HG02970 (cell line): ENCODE data around the gene RRBP1.

Source experiments
- ATAC-seq: cut with Tn5 transposase; IDR thresholded peaks from one replicate; pipeline ENCODE4 v1.9.1; 2021; ENCODE audit warnings: mild to moderate bottlenecking, moderate library complexity, moderate number of reproducible peaks; ENCODE audit not compliant: unreplicated experiment, low FRiP score

RRBP1 gene

DNA sequence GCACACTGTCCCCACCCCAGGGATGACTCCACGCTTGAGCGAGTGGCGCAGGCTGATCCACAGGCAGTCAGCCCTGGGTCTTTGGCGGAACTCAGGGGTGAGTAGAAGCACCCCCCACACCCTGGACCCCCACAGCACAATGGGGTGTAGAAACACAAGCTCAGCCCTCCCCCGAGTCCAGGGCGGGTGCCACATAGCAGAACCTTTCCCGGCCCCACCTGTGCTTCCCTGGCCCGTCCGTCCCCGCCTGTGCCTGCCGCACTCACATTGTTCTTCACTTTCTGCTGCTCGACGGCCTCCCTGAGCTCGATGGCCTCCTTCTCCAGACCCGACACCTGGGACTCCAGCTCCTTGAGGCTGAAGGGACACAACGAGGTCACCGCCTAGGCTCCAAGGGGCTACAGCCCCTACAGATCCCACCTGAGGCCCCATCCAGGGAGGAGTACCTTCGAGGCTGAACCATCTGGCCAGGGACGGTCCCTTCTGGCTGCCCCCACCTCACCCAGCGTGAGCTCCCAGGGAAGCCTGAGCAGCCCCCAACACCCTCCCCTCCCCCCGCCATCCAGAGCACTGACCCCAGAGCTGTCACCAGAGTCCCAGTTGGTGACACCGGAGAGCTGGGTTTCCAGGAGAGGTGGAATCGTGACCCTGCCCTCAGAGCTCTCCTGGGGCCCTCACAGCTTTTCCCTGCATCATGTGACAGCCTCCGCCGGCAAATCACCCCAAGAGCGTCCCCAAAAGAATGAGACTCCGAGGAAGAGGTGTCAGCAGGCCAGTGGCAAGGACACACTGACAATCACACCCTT, 56.6 kb downstream of the RRBP1 start:
- no peak for ATAC-seq

GRCh38 chr20:17624551-17625245, 57.3 kb downstream of the RRBP1 start:
- no peak for ATAC-seq

DNA sequence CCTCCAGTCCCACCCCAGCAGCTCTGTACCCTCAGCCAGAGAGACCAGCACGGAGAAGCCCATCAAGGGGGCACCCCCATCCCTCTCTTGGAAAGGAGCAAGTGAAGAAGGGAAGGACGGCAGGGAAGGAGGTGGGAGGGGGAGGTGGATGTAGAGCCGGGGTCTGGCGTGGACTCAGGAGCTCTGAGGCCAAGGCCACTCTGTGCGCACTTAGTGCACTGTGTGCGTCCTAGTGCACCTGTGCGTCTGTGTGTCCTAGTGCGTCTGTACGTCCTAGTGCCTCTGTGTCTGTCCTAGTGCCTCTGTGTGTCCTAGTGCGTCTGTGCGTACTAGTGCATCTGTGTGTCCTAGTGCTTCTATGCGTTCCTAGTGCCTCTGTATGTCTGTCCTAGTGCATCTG, 58.0 kb downstream of the RRBP1 start:
- ATAC-seq: no peak

DNA sequence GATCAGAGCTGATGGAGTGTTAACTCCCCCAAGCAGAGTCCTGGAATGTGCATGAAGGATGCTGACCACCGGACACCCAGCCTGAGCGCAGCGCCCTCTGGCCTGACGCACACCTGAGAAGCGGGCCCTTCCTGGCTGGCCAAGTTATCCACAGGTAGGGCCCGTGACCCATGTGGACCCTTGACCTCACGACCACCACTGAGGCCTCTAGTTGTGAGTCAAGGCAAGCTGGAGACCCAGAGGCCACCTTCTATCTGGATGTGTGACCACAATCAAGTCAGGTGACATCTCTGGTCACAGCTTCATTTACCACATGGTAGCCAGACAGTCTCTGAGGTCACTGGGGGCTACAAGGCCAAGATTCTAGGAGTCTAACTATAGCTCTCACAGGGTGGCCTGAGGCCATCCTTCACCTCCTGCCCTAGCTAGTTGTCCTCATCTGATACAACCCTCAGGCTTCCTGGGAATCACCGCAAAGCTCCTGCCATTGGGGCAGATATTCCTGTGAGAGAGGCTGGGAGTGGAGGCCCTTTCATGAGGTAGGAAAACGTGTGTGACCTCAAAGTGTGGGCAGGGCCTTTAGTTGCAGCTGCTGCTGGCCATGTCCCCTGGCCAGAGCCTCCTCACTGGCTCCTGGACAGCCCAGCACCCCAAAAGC, 59.1 kb downstream of the RRBP1 start:
- no peak for ATAC-seq

DNA sequence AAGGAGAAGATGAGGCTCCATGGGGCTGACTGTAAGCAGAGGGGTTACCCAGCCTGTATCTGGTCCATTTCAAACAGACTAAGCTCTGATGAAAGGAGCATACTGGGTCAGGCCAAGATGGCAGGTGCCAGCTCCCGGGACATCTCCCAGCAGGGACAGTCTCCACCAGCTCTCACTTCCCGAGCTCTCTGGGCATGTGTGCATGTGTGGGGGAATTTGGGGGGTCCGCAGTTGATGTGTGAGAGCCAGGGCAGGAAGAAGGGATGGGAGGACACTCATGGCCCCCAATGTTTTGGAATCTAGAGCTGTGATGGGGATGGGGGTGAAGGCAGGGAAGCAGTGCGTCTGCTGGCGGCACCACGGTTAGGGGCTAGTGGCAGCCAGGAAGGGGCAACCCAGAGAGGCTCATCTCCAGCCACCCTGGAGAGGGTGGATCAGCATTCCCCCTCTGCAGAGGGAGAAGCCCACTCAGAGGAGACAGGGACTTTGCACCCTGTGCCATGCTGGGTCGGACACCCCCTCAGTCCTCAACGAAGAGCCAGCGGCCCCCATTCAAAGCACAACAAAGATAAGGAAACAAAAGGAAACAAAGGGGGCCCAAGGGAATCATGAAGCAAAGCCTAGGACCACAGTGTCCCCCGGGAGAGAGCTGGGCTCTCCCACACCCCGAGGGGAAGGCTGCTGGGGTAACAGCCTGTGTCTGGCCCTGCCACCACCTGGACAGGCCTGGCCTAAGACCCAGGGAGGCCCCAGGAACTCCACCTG, 59.8 kb downstream of the RRBP1 start:
- no peak for ATAC-seq

DNA sequence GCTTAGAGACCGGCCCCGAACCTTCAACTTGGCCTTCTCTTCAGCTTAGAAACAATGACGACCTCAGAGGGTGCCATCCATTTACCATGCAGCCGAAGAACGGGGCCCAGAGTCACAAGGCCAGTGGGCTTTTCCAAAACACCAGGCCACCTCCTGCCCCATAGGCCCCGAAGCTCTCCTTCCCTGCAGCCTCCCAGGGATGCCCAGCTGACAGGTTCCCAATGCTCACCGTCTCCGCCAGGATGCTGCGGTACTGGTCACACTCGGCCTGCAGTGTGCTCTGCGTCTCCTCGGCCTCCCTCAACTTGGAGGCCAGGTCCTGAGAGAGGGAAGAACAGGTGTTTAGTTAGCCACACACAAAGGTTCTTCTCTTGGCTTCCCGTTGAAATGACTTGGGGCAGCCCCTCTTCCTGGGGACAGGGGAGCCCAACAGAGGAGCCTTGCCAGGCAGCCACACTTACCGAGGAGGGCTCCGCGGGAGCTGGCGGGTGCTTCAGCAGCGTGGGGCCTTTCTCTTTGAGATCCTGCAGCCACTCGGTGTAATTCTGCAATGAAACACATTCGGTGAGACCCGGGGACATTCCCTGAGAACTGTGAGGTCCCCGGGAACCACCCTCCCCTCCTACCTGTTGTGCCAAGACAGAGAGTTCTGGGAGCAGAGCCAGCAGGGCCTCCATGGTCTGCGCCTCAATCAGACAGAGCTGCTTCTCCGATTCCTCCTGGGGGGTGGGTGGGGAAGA, 60.6 kb downstream of the RRBP1 start:
- ATAC-seq: no peak

DNA sequence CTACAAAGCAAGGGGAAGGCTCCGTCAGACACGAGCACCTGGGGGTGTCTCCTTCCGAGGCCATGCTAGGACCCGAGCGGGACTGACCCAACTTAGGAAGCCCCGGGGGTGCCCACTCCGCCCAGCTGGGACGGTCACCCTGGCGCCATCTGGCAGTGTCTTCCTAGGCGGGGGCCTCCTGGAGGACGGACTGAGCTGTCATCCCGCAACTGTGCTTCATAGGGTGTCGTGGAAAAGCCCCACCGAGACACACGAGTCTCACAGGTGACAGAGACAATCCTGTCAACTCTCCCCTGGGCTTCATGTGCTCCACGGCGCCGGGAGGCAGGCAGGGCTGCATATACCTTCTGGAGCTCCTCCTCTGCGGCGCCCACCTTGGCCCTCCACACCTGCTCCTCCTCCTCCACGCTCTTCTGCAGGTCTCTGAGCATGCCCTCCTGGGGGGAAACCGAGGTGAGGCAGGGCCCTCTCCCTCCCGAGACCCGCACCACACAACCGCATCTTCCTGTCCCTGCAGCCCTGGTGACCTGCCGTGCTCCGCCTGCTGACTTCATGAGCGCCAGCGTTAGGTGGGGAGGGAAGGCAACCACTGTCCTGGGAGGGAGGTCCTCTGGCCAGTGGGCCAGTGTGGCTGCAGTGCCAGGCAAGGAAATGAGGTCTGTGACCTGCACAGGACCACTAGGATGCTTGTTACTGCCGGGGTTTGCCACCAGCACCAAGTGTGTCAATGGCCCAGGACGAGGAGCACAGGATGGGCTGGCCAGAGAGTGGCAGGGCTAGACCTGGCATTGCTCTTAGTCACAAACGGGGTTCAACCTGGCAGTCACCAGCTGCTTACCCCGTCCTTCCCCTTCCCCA, 61.4 kb downstream of the RRBP1 start:
- ATAC-seq: no peak

- ATAC-seq: no peak
These were observed 62.5 kb downstream of the RRBP1 start for GRCh38 chr20:17619351-17620093.

- no peak for ATAC-seq
These were observed 63.4 kb downstream of the RRBP1 start for GRCh38 chr20:17618673-17619013.

GRCh38 chr20:17617868-17618672, 64.0 kb downstream of the RRBP1 start:
- ATAC-seq: no peak

DNA sequence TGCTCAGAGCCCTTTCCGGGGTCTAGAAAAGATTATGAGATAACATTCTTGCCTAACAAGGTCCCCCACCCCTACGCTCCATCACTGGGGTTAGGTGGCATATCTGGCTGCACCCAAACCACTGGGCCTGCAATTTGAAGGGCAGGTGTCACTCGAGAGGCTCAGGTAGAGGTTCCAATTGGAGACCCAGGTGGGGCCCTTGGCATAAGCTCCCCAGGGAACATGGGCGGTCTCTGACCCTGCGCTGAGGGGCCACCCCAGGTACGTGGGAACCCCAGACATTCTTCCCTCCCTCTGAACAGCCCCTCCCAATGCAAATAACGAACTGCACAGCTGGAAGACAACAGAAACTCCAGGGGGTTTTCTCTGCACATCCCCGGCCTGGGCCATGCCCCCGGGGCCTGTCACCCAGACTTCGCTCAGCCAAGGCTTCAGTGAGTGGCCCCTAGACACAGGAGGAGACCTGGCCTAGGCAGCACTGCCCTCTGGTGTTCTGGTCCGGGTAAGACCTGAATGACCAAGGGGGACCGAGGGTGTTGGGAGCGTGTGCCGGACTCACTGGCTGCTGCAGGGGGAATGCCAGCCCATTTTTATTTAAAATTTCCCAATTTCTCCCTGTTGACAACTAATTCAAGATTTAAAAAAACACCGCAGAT, 64.7 kb downstream of the RRBP1 start:
- ATAC-seq: no peak

DNA sequence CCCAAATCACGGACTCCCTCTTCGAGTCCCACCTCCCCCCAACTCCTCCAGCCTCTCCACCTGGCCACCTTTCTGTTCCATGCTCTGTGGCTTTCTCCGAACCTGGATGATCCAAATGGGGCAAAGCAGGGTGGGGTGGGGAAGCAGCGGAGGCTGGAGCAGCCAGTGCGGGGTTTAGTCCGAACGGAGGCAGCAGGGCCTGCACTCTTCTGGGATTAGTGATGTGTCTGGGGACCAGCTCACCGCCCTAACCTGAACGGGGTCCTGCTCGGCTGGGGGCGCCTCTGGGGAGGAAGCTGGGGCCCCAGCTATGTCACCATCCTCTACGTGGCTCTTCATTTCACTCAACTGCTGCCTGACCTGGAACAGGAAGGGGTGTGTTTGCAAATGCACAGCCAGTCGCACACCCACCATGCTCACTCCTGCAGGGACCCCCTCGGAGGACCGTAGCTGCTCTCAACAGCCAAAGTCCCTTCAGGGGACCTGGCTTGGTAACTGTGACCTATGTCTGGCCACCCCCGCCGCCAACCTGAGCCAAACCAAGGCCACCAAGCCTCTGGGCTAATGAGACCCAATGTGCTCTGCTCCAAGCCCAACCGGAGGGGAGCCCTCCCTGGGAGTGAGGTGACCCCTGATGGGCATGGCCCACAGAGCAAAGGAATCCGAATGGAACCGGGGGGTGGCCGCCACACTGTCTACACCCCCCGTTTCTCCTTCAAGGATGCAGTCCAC, 65.4 kb downstream of the RRBP1 start:
- no peak for ATAC-seq

- no peak for ATAC-seq
These were observed 66.2 kb downstream of the RRBP1 start for GRCh38 chr20:17615645-17616479.

DNA sequence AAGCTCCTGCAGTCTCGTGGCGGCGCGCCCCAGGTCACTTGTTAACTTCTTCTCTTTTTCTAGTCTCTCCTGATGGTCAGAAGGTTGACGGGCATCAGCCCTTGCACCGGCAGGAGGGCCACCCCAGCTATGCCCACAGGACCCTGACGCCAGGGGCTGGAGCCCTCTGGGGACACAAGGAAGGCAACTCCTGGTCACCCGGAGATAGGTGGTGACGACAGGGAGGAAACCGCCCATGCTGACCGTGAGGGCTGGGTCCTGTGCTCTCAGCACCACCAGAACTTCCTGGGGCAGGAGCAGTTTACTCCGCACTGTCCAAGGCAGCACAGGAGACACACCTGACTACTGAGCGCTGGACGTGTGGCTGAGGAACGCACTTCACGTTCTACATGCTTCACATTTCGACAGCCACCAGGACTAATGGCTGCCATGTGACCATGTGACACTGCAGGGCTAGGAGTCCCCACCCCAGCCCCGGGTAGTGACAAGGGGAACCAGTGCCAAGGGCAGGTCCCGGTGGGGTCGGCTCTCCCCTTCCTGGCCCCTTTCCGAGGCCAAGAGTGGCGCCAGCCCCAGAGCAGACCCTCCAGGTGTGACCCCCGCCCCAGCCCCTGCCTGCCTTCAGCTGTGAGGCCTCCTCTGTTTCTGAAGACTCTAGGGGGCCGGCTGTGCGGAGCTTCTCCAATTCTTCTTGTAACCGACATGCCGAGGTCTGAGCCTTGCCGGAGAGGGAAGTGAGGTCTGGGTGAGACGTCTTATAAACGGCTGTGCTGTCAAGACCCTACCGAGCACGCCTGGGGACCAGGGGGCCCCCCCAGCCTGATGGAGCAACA, 67.0 kb downstream of the RRBP1 start:
- no peak for ATAC-seq
